ENCODE results near the gene ZNF746.
"Not testable (repeated sequence)": the region's sequence is repeated elsewhere in the genome, so short reads cannot be mapped to it uniquely, and the experiment has no call there.

The ZNF746 gene

GRCh38 chr7:149457766-149458165 is 39.8 kb downstream of the ZNF746 start:
- no peak for DNase-seq

GRCh38 chr7:149456506-149457421 is 40.8 kb downstream of the ZNF746 start:
- DNase-seq, result no peak

GRCh38 chr7:149455175-149455950 is 42.2 kb downstream of the ZNF746 start:
- DNase-seq, result no peak

GRCh38 chr7:149454750-149455149 is 42.9 kb downstream of the ZNF746 start:
- DNase-seq, result no peak

- DNase-seq, result no peak
These were observed 43.6 kb downstream of the ZNF746 start for GRCh38 chr7:149454006-149454405.

GRCh38 chr7:149450821-149451220 is 46.8 kb downstream of the ZNF746 start:
- no peak for DNase-seq

- DNase-seq, result no peak
These were observed 47.7 kb downstream of the ZNF746 start for GRCh38 chr7:149449897-149450296.

- DNase-seq, result no peak
These were observed 48.6 kb downstream of the ZNF746 start for GRCh38 chr7:149448961-149449360.

GRCh38 chr7:149446026-149446425 is 51.6 kb downstream of the ZNF746 start:
- DNase-seq, result not testable (repeated sequence)

- DNase-seq, result no peak
These were observed 53.3 kb downstream of the ZNF746 start for GRCh38 chr7:149444287-149444686.

- no peak for DNase-seq
These were observed 54.1 kb downstream of the ZNF746 start for GRCh38 chr7:149443523-149443922.

GRCh38 chr7:149442924-149443323 is 54.7 kb downstream of the ZNF746 start:
- no peak for DNase-seq

- DNase-seq, result no peak
These were observed 57.4 kb downstream of the ZNF746 start for GRCh38 chr7:149440222-149440621.

- no peak for DNase-seq
These were observed 61.3 kb downstream of the ZNF746 start for GRCh38 chr7:149436358-149436757.

GRCh38 chr7:149433124-149433523 is 64.5 kb downstream of the ZNF746 start:
- DNase-seq, result no peak

- no peak for DNase-seq
These were observed 65.4 kb downstream of the ZNF746 start for GRCh38 chr7:149432121-149432691.

- DNase-seq, result no peak
These were observed 66.0 kb downstream of the ZNF746 start for GRCh38 chr7:149431486-149432120.

GRCh38 chr7:149430192-149430591 is 67.4 kb downstream of the ZNF746 start:
- no peak for DNase-seq

- DNase-seq, result no peak
These were observed 69.7 kb downstream of the ZNF746 start for GRCh38 chr7:149427893-149428292.

GRCh38 chr7:149427096-149427680 is 70.4 kb downstream of the ZNF746 start:
- DNase-seq, result no peak

GRCh38 chr7:149423449-149424110 is 74.0 kb downstream of the ZNF746 start:
- DNase-seq, result no peak

- DNase-seq, result peak; percentile 18
These were observed 74.7 kb downstream of the ZNF746 start for GRCh38 chr7:149422914-149423301.
